ENCODE measurements around the gene USP38. TPM values are rescaled to one million over a fixed set of nuclear protein-coding genes. Genes with fewer than 3 reads are reported as not detected.
"Not testable (repeated sequence)": the region's sequence is repeated elsewhere in the genome, so short reads cannot be mapped to it uniquely, and the experiment has no call there.

Gene USP38
- total and polyA plus RNA-seq, 10 donors: 4.2 to 37.3 (median 25.1) TPM

DNA sequence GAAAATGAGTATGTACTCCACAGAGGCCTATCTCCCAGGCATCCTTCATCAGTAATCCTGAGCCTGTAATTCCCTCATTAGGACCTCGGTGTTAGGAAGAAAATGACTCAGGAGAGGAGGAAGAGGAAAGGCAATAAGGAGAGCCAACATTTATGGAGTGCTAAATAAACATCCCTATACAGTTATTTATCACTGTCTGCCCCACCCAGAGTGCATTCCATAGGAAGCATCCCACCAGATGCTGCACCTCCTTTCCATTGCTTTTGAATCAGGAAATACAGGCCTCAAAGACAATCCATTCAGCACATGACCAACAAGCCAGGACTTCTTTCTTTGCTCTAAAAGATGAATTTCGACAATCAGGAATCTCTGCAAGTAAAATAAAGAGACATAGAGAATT lies 47.6 kb downstream of the USP38 start:
- Histone ChIP-seq H3K27ac (no peak overlapping the region), H3K9me3 (no peaks in the 10 kb centered on the region), H3K27me3 (replicated peaks in 1 of 7) (no peaks in the 10 kb centered on the region), H3K4me3 (no peak overlapping the region), H3K4me1 (no peaks in the 10 kb centered on the region), H3K36me3 (no peaks in the 10 kb centered on the region)
- WGBS, 5 donors: 71 to 87% (median 82%) methylated on average over 2 of the region's 2 CpGs
- no peak for DNase-seq
- intact Hi-C loops (cut with DNase I; ENCODE audit: low total_unique reads): no loop called here
- TF ChIP-seq CTCF (IDR thresholded peaks at IDR 0.05 in 8 of 11, conservative IDR thresholded peaks at IDR 0.05 in 3 of 11): no peak
- TF ChIP-seq POLR2A (IDR thresholded peaks at IDR 0.05): no peak
- TF ChIP-seq POLR2AphosphoS5 (IDR thresholded peaks at IDR 0.05): no peak

DNA sequence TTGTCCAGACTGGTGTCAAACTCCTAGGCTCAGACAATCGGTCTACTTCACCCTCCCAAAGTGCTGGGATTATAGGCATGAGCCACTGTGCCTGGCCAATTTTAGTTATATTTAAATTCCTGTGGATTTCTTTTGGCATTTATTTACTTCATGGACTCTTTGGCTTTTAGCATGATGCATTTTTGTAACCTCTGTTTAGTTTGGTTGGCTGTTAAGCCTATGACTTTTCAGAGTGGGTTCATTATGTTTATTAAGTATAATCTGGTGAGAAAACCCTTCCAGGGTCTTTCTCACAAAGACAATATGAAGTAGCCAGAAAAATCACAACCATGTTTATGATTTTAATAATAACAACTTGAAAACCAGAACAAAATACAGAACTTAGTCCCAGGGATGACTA lies 49.4 kb downstream of the USP38 start:
- Histone ChIP-seq H3K36me3 (no peaks in the 10 kb centered on the region), H3K9me3 (no peaks in the 10 kb centered on the region), H3K27me3 (replicated peaks in 1 of 7) (no peaks in the 10 kb centered on the region), H3K4me3 (no peak overlapping the region), H3K27ac (no peak overlapping the region), H3K4me1 (no peaks in the 10 kb centered on the region)
- DNase-seq: no peak
- WGBS, 5 donors: 85 to 96% (median 93%) methylated on average over 1 of the region's 1 CpG
- intact Hi-C loops (cut with DNase I; ENCODE audit: low total_unique reads): no loop called here
- TF ChIP-seq CTCF (IDR thresholded peaks at IDR 0.05 in 8 of 11, conservative IDR thresholded peaks at IDR 0.05 in 3 of 11): no peak
- no peak for TF ChIP-seq POLR2AphosphoS5 (IDR thresholded peaks at IDR 0.05)
- TF ChIP-seq POLR2A (IDR thresholded peaks at IDR 0.05): no peak

DNA sequence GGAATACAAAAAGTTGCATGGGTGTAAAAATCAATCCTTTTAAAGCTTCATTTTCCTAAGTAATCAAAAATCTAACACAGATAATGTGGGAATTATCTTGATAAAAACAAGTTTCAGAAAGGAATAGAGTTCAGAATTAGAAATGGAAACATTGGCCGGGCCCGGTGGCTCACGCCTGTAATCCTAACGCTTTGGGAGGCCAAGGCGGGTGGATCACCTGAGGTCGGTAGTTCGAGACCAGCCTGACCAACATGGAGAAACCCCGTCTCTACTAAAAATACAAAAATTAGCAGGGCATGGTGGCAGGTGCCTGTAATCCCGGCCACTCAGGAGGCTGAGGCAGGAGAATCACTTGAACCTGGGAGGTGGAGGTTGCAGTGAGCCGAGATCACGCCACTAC lies 52.5 kb downstream of the USP38 start:
- H3K36me3 ChIP-seq; H3K27ac ChIP-seq; H3K4me3 ChIP-seq; H3K4me1 ChIP-seq; H3K9me3 ChIP-seq; H3K27me3 ChIP-seq (replicated peaks in 1 of 7); intact Hi-C loops (cut with DNase I; ENCODE audit: low total_unique reads): not testable (repeated sequence)
- peak; percentile 59 for DNase-seq
- WGBS, 5 donors: 93 to 98% (median 96%) methylated on average over 11 of the region's 11 CpGs

DNA sequence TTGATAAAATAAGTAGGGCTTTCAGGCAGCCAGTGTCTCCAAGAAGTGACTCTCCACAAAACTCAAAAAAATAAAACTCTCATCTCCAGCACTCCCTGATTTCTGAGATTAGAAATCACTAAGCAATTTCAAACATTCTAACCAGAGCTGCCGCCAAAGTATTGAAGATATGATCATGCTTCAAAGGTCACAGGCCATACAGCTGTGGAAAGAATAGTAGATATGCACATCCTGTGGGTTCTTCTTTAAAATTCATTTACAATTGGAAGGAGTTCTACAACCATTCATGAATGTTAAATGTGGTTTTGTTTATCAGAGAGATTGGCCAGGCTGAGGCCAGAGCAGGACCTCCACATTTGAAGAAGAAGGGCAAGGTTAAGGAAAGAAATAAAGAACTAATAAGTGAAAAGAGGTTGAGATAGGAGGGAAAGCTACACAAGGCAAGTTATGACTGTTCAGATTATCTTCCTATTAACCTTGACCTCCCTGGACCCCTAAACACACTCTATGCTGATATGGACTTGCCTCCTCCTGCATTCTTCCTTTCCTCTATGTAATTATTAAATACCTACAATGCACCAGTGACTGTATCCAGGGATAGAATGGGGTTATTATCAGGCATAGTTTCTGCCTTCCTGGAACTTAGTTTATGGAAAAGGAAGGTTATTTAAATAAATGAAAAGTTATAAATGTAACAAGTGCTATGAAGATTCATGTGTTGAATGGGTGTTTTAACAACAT lies 56.4 kb downstream of the USP38 start:
- WGBS, 5 donors: 40 to 63% (median 43%) methylated on average over 1 of the region's 1 CpG
- intact Hi-C loops (cut with DNase I; ENCODE audit: low total_unique reads): no loop called here
- no peak overlapping the region for H3K4me3 ChIP-seq

More for the DNA sequence above, 56.4 kb downstream of the USP38 start:
- H3K27ac ChIP-seq: no peak overlapping the region
- H3K9me3 ChIP-seq: peaks cover 0 to 12% (median 3%) of the 10 kb centered on the region in 8 donors
- TF ChIP-seq POLR2A (IDR thresholded peaks at IDR 0.05) (no peak), POLR2AphosphoS5 (IDR thresholded peaks at IDR 0.05) (no peak), CTCF (IDR thresholded peaks at IDR 0.05 in 8 of 11, conservative IDR thresholded peaks at IDR 0.05 in 3 of 11) (no peak)
- H3K36me3 ChIP-seq: no peaks in the 10 kb centered on the region
- DNase-seq: no peak
- peaks cover 0 to 4% (median 0%) of the 10 kb centered on the region in 6 donors for H3K4me1 ChIP-seq
- no peaks in the 10 kb centered on the region for H3K27me3 ChIP-seq (replicated peaks in 1 of 7)
